Measurements from ENCODE around the gene KIAA0513.

DNA sequence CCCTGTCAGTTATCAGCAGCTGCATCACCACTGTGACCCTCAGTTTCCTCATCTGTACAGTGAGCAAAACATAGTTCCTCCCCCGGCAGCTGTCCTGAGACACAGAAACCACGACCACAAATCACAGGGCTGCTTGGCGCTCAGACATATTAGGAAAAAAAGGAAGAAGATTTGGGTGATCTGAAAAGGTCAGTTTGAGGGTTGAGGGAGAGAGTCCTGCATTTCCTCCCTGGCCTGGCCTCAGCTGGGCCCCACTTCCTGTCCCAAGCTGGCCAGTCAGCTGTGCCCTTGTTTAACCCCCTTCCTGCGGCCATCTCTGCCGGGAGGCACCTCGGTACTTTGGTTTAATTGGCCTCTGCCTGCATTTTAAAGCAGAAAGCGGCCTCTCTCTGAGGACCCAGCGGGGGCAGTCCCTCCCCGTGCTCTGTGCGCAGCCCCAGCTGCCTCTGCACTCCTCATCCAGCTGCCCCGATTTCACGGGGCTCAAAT, 108.7 kb downstream of the KIAA0513 start:
- TF ChIP-seq, protein P1, sequence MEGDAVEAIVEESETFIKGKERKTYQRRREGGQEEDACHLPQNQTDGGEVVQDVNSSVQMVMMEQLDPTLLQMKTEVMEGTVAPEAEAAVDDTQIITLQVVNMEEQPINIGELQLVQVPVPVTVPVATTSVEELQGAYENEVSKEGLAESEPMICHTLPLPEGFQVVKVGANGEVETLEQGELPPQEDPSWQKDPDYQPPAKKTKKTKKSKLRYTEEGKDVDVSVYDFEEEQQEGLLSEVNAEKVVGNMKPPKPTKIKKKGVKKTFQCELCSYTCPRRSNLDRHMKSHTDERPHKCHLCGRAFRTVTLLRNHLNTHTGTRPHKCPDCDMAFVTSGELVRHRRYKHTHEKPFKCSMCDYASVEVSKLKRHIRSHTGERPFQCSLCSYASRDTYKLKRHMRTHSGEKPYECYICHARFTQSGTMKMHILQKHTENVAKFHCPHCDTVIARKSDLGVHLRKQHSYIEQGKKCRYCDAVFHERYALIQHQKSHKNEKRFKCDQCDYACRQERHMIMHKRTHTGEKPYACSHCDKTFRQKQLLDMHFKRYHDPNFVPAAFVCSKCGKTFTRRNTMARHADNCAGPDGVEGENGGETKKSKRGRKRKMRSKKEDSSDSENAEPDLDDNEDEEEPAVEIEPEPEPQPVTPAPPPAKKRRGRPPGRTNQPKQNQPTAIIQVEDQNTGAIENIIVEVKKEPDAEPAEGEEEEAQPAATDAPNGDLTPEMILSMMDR (IDR thresholded peaks at IDR 0.05), result no peak
- no peak for TF ChIP-seq POLR2A (IDR thresholded peaks at IDR 0.05)

Data from heart left ventricle (tissue), 13 donors.